GM18909 (cell line): ENCODE data around the gene TRAPPC2.

Source experiments
- ATAC-seq: cut with Tn5 transposase; IDR thresholded peaks from one replicate; pipeline ENCODE4 v1.9.1; 2021; ENCODE audit warnings: mild to moderate bottlenecking; ENCODE audit not compliant: unreplicated experiment, poor library complexity

Gene TRAPPC2

DNA sequence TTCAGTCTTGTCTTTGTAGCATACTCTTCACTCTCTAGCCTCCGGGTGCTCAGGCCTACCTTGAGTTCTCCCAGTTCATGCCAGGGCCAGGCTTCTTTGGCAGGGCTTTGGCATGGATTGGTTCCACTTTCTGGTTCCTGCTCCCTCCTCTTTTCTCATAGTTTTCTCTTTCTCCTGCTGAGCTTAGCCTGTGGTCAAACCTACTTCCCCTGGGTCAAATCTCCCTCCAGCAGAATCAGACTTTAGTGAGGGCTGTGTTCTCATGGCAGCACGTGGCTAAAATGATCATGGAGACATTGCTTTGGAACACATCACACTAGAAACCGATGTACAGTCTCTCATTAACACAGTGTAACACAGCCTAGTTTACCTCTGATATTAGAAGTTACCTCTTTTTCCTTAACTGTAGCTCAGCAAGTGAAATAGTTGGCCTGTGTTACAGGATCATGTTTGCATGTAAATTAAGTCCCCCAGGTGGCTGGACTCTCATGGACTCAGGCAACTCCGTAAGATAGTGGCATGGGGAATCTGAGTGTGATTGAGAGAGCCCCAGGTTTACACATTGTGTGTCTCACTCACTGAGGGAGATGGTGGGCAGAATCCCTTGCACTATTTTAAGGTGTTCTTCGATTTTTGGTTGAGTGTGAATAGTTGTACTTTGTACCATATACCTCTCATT, 32.2 kb downstream of the TRAPPC2 start:
- no peak for ATAC-seq

DNA sequence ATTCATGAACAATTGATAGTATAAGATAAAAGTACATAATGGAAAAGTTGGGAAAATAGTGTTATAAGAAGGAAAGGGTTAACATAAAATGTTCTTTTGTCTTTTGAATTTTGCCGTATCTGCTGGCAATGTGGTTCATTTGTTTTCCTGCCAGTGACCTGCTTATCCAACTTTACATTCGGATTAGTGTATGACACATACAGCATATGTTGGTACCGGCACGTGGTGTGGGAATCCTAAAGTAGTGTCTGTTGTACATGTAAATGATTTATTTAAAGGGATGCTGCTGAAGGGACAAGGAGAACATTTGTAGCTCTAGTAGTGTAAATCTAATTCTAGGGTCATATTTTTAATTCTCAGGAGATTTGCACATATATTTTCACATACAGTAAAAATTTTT, 34.0 kb downstream of the TRAPPC2 start:
- no peak for ATAC-seq

DNA sequence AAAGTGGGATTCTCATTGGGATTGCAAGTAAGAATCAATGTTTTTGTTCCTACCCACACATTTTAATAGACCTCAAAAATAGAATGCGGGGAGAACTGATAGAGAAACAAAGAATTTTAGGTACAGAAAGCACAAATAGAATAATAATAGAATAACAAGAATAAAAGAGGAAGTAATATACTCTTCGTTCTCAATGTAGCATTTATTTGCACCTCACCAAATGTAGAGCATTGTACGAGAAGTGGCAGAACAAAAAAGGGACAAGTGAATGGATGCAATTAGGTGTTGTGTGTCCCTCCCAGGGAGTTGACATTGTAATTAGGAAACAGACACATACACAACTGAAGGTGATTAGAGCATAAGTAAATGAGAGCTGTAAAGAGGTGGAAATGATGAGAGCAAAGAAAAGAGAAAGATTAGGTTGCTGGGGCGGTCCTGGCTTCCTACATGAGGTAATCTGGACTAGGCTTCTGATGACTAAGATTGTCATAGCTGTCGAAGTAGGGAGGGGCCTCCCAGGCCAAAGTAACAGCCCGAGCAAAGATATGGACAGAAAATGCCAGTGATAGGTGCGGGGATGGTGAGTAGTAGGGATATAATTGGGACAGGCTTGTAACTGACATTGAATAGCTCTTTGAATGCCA, 35.1 kb downstream of the TRAPPC2 start:
- peak; percentile 61 for ATAC-seq

DNA sequence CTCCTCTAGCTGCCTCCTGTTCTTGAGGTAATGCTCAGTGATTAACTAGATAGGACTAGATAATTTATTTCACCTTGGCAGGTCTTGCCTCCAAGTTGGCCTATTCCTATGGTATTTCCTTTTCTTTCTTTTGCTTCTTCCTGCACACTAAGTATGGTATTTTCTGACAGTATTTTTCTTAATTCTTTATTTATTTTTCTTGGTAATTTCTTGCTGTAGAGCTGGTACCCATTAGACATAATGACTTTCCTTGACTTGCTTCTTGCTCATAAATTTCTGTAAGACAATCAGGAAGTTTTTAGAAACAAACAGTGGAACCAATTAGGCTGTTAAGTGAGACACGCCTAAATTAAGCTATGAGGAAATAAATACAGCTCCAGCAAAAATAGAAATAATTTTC, 36.0 kb downstream of the TRAPPC2 start:
- no peak for ATAC-seq

DNA sequence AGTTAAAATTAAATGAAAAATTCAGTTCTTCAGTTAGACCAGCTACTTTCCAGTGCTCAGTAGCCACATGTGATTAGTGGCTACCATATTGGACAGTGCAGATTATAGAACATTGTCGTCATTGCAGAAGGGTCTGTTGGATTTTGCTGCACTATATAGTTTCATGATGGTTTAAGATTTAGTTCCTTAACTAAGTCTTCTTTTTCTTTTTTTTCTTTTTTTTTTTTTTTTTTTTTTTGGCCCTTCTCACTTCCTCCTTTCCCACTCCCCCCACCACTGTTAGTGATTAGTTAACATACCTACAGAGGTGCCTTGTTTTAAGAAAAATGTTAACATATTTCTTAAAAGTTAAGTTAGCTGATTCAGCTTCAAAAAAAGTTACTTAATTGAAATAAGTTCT, 36.4 kb downstream of the TRAPPC2 start:
- ATAC-seq, result peak; percentile 6

DNA sequence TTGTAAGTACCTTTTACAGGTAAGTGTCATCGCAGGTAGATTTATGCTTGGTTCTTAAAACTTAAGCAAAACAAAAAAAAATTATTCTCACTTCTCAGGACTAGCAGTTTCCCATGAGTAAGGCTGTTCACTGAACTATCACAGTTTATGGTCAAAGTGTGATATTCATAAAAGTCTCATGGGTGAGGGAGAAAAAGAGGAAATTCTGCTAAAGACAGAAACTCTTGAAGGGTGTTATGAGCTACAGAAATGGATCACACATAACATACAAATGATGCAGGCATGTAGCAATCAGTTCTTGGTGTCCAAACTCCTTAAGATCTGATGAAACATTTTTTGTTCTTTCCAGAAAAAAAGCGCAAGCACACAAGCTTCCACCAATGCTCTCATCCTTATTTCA, 37.0 kb downstream of the TRAPPC2 start:
- peak; percentile 61 for ATAC-seq

DNA sequence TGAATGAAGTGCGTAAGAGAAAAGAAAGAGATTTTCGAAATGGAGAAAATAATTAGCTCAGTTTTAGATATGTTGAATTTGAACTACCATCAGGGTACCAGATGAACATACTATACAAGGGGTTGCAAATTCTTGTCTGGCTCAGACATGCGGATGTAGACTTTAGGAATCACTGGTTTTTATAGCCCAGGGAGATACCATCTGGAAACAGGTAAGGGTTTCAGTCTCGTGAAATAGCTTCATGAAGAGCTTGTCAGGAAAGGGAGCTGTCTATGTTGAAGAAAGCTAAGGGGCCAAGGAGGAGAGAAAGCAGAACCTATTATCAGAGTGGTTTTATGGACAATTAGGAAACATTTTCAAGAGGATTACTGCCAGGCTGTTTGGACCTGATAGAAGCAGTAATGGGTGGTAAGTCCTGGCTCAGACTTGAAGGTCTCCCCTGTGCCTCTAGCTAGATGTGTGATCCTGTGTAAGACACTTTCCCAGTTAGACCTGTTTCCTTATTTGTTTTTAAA, 38.8 kb downstream of the TRAPPC2 start:
- no peak for ATAC-seq

DNA sequence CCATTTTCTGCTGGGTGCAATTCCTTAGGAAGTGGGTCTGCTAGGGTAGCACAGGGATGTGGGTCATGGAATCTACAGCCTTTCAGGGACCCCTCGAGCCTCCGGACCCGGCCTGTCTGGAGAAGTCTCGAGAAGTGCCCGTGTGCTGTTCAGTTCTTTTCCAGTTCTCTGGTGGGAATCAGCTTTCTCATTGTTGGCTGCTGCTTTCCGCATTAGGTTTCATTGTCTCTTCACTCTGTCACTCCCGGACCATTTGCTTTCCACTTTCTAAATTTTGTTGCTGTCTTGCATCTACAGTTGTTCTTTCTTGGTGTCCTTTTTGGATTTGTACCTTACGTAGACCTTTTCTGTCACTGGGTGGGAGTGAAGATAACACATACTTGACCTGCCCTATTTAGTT, 39.4 kb downstream of the TRAPPC2 start:
- no peak for ATAC-seq

DNA sequence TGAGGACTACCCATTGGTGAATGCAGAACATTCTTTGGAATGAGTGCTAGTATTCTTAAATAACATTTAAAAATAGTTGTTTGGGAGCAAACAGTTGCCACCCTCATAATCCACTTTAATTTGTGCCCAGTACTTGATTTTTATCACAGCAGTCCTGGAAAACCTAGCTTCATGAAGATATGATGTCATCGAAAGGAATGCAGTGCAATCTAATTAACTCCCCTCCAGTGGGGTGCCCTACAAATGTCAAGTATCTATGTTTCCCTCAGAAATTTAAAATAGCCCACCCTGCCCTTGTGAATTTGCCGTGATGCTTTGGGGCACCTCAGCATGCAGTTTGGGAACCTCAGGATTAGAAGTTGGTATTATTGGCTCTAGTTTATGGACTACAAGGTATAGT, 40.1 kb downstream of the TRAPPC2 start:
- no peak for ATAC-seq

DNA sequence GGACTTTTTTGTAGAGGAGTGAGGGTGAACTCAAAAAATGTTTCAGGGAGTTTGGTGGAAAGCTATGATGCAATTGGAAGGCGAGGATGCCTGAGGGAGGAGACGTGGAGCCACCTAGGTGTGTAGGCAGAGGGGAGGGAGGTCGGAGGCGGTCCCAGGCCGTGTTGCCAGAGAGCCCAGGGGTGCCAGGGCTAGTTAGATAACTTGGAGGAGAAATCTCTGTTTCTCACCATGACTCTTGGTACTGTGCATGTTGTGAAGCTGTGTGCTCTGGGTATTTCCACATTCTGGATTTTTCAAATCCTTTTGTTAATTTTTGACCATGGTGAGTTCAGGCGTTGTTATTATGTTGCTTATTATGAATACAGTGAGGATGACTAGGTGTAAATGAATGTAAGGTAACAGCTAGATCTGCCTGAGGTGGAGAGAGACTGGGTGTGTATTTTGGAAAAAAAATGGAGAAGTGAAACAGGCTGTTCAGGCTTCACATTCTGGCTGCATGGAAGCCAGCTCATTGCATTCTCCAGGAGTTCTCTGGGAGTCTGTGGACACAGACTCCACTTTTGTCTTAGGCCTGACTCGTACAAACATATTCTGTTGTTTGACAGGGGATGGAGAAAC, 41.0 kb downstream of the TRAPPC2 start:
- no peak for ATAC-seq

DNA sequence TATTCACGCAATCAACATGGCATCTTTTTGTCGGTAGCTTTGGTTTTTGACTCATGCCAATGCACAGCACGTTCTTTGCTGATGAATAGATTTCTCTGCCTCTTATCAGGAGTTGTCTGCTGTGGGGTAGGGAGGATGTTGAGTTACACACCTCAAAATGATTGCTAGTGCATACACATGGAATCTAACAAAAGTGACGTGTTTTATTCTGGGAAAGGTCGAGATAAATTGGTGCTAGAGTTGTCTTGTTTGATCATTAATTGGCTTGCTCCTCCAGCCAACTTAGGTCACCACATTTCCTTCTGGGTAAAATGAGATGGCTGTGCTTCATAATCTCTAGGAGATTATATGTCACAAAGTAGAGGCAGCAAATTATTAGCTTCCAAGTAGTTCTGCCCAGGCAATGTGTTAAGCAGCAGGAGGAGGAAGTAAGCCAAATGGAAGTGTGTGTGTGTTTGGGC, 41.6 kb downstream of the TRAPPC2 start:
- no peak for ATAC-seq

DNA sequence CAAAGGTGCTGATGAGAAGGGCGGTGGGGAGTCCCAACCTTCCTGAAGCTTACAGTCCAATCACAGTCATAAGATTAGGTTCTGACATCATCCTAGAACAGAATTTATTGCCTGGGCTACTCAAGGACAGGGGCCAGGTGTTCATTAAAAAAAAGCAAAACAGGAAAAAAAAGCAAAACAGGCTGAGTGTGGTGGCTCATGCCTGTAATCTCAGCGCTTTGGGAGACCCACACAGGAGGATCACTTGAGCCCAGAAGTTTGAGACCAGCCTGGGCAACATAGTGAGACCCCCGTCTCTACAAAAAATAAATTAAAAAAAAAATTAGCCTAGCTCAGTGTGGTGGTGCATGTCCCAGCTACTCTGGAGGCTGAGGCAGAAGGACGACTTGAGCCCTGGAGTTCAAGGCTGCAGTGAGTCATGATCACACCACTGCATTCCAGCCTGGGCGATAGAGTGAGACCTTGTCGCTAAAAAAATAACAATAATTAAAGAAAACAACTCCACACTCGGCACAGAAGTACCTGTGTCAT, 42.5 kb downstream of the TRAPPC2 start:
- no peak for ATAC-seq

DNA sequence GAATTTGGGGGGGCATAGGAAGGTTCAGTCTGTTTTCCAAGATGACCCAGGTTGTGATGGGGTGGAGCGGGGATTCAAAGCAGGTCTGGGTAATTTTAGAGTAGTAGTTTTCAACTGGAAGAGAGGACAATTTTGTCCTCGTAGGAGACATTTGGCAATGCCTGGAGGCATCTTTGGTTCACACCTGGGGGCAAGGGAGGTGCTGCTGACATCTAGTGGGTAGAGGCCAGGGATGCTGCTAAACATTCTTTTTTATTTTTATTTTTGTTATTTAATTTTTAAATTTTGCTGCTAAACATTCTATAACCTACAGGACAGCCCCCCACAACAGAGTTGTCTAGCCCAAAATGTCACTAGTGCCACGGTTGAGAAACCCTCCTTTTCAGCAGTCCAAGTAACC, 43.6 kb downstream of the TRAPPC2 start:
- no peak for ATAC-seq

DNA sequence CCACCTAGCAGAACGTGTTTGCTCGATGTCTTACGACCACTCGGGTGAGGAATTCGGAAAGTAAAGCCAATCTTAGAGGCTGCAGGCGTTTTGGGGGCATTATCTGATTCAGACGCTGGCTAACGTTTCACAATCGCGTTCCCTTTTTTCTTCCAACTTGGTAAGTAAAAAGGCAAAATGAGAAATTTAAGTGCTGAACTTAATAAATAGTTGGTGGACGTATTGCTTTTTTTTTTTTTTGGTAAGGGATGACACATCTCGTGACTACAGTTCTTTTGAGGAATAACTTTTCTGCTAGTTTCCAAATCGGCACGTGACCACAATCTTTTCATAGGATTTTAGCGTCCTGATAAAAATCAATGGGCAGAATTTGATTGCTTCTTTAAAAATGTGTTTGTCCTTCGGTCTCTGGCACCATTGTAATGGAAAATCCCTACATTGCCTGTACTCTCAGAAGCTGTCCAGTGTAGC, 44.6 kb downstream of the TRAPPC2 start:
- no peak for ATAC-seq

DNA sequence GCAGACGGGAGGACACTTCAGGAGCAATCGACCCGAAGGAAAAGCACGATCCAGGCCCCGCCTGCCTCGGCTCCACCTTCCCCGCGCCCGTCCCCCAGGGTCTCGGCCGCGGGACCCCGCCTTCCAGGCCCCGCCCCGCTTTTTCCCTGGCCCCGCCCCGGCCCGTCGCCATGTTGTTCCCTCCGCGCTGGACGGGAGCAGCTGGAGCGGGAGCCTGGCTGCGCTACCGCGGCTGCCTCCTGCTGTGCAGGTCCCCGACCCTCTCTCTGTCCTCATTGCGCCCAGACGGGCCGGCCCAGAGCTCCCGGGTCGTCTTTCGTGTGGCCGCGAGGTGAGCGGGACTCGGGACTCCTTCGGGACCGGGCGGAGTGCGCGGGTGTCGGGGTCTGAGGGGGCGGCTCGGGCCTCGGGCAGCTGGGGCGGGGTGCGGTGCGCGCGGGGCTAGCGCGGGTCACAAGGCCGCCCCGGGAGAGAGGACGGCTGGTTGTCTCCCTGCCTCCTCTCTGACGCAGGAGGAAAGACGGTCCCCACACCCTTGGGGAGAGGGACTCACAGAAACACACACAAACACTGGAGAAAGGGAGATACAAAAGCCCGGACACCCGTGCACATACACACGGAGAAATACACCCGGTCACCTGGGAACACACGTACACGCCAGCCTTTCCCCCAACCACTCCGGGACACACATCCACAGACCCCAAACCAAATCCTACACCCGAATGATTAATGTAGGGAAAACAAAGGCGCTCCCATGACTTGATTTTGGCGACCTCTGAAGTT, 45.3 kb downstream of the TRAPPC2 start, which contains the start of gene RAB9A:
TSS of gene RAB9A (plus strand) at position 171 of the 783 bp plus-strand sequence. CDS start 19,619 bp downstream, outside the sequence.
- peak; percentile 75 for ATAC-seq

DNA sequence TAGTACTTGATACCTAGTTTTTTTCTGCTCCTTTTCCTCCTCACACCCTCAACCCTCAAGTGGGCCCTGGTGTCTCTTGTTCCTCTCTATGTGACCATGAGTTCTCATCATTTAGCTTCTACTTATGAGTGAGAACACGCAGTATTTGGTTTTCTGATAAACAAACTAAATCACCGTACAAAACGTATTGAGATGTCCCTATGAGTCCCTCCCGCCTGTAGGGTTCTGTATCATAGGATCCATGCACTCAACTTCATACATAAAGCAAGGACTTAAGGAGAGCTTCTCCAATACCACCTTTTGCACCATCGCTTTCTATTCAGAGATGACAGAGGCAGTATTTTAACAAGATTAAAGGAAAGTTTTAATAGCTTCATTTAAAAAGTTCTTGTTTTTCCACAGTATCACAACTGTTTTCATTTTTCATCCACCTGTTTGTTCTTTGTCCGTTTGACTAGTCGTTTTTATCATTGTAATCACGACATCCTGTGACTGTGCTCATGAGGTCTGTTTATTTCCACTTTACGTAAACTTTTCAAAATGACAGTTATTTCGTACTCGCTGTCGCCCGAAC, 45.9 kb downstream of the TRAPPC2 start:
- no peak for ATAC-seq

DNA sequence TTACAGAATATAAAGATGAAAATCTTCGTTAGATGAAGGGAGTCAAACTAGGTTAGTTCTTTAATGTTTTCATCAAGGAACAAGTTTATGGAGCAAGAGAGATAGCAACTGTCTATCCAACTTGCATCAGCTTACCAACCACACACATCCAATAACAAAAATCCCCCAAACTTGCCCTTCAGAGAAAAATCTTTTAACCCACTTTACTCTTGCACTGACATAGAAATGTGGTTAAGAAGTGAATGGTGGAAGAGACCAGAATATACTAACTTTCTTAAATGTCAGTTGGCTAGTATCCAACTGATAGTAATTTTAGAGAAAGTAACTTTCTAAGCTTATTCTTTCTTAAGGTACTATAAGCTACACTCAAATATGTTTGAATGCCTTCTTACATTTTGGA, 47.2 kb downstream of the TRAPPC2 start:
- no peak for ATAC-seq

DNA sequence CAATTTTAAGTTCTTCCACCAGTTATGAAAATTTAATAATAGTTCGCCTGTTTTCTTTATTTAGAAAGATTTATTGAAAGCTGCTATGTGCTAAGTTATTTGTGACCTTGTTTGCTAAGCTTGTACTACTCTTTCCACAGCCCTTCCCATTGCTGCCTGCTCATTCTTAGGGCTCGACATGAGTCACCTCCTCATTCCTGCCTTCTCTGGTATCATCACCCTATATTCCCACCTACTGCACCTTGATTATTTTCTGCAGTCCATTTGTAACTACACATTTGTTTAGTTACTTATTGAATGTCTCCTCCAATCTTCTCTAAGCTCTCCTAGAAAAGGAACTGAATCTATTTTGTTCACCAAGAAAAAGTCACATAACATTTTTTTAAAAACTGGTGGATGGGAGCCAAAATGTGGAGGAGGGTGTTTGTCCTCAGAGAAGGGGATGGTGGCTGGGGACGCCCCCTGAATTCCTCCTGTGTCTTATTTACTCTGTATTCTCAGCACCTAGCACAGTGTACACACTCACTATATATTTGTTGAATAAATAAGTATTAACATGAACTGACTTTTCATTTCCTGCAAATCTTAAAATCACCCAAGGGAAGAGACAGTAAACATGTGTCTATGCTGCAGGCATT, 49.2 kb downstream of the TRAPPC2 start:
- no peak for ATAC-seq

DNA sequence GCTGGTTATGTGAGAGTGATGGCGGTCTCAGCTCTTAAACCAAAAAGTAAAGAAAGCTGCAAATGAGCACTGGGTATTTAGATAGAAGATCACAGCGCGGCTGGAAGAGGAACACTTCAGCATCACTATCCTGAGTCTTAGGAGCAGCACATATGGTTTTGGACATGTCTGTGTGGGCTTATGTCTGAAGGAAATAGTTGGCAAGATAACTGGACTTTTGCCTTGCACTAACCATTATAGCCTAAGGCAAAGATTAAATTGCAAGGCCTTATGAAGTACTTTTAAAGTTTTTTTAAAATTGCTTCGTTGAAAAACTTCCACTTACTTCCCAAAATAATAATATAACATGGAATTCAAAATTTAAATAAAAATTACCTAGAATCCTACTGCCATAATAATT, 50.1 kb downstream of the TRAPPC2 start:
- ATAC-seq, result no peak
